Ovary (tissue), 9 donors: ENCODE measurements around the gene PRKCD. TPM values are rescaled to one million over a fixed set of nuclear protein-coding genes. Genes with fewer than 3 reads are reported as not detected.

ENCODE experiments used
- DNase-seq, 5 donors: peaks; one replicate each; pipeline ENCODE4 v3.0.0-alpha.2; 2019 to 2020
- H3K27ac ChIP-seq, 2 donors: fragments of 200-600 bp; one replicate each; pipeline versions ENCODE4 v1.5.1 to v1.8.0; 2019 to 2022
- H3K27me3 ChIP-seq: fragments of 200-600 bp; one replicate; pipeline ENCODE4 v1.8.0; 2022
- H3K36me3 ChIP-seq: fragments of 200-600 bp; sonication (generic); one replicate; pipeline ENCODE4 v1.5.1; 2019
- H3K4me1 ChIP-seq: one replicate; pipeline ENCODE4 v1.8.1; 2013; ENCODE audit warnings: mild to moderate bottlenecking, moderate library complexity; ENCODE audit not compliant: insufficient read depth
- H3K4me3 ChIP-seq: fragments of 200-600 bp; sonication (generic); one replicate; pipeline ENCODE4 v1.5.1; 2017
- H3K9me3 ChIP-seq, 2 donors: fragments of 200-600 bp in 1 of 2; sonication (generic) in 1 of 2; one replicate each; pipeline versions ENCODE4 v1.5.1 to v1.8.1; 2013 to 2019; ENCODE audit warnings: mild to moderate bottlenecking in 1 of 2, moderate library complexity in 1 of 2
- EP300 ChIP-seq: sonication (generic); formaldehyde crosslinking; IDR thresholded peaks from one replicate; pipeline ENCODE4 v1.6.1; 2017; ENCODE audit warnings: antibody characterized with exemption
- POLR2A ChIP-seq: fragments of 450-650 bp; IDR thresholded peaks from one replicate; pipeline ENCODE4 v1.6.1; 2017; ENCODE audit warnings: antibody characterized with exemption, mild to moderate bottlenecking, moderate library complexity
- WGBS, 3 donors: extraction: QIAGEN DNeasy Blood & Tissue Kit in 1 of 3; methylation state at CpG; one replicate each; pipeline versions ENCODE4 v1.1.5 to v1.1.7; 2013 to 2017; 5-methylcytosine and 5-hydroxymethylcytosine counted together
- intact Hi-C, 4 donors: fragments of 100-400 bp; cut with DNase I; formaldehyde crosslinking; loops; one replicate each; pipeline versions ENCODE4 v1.11.0 to v1.15.1; 2022 to 2023
- polyA plus RNA-seq, 2 donors: library from polyadenylated mRNA; stranded (reverse); fragments of 200-250 nt in 1 of 2; fragments of 350-450 nt in 1 of 2; fragmentation: Illumina TruSeq in 1 of 2; extraction: RNeasy Lipid Tissue Mini Kit (QIAGEN cat#74804) in 1 of 2; gene quantifications; one replicate each; pipeline ENCODE4 v1.2.3, GENCODE V29; 2013 to 2014
- total RNA-seq, 7 donors: library from RNA; depleted of rRNA in 2 of 7; stranded (reverse); fragments of >200 nt in 2 of 7; fragmentation: NEBNext Ultra II Directional in 3 of 7; extraction: Animal tissue kit (Norgen Biotek cat#: 25700) in 3 of 7; gene quantifications; one replicate each; pipeline versions ENCODE4 v1.1.0 to v1.2.4, GENCODE V29; 2016 to 2023
- TF ChIP-seq, protein P1 (sequence below), 3 donors: fragments of 450-650 bp in 2 of 3; fragments of 200-600 bp in 1 of 3; IDR thresholded peaks; one replicate each; pipeline versions ENCODE4 v1.5.1 to v1.8.0; 2016 to 2022; ENCODE audit warnings: antibody characterized with exemption in 3 of 3, mild to moderate bottlenecking in 1 of 3
- donor health status: DM: no; HTN: no; CAD: no; lungs with moderate emphysema.
- donor health status: DM: no; HTN: no; CAD: no.
- donor health status: Bipolar disorder and iron deficiency.
- donor health status: DM: yes; HTN: yes; CAD: no.
- donor health status: DM: no; HTN: no; CAD: no.
- donor health status: DM: yes; HTN: yes; CAD: no.

Gene PRKCD
- total and polyA plus RNA-seq, 9 donors: 6.6 to 22.2 (median 15.2) TPM

DNA sequence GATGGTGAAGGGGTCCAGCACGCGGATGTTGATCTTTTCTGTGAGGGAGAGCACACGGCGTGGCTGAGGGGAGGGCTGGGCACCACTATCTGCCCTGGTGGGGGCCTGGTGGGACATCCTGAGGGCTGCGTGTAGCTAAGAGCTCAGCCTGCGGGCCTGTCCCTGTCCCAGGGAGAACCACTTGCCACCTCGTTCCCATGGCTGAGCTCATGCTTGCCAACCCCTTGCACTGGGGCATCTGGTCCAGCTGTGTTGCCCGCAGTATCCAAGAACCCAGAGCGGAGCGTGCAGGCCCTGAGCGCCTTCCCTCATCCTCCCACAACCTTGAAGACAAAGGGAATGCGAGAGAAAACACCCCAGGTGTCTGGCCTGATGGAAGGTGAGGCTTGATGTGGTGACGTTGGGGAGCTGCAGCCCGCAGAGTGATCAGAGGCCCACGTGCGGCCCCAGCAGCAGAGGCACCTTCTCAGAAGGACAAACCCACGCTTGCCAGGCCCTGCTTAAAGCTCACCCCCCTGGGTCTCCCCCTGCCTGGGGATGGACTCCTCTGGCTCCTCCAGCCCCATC is 65.9 kb downstream of the PRKCD start:
- no peaks in the 10 kb centered on the region for H3K27me3 ChIP-seq
- WGBS, 3 donors: 90 to 94% (median 90%) methylated on average over 15 to 17 of the region's 17 CpGs
- intact Hi-C loops: no loop called here
- no peaks in the 10 kb centered on the region for H3K4me1 ChIP-seq
- no peak for DNase-seq
- no peak overlapping the region for H3K27ac ChIP-seq
- H3K4me3 ChIP-seq: no peak overlapping the region
- no peak for TF ChIP-seq EP300
- no peak for TF ChIP-seq POLR2A
- TF ChIP-seq, protein P1, sequence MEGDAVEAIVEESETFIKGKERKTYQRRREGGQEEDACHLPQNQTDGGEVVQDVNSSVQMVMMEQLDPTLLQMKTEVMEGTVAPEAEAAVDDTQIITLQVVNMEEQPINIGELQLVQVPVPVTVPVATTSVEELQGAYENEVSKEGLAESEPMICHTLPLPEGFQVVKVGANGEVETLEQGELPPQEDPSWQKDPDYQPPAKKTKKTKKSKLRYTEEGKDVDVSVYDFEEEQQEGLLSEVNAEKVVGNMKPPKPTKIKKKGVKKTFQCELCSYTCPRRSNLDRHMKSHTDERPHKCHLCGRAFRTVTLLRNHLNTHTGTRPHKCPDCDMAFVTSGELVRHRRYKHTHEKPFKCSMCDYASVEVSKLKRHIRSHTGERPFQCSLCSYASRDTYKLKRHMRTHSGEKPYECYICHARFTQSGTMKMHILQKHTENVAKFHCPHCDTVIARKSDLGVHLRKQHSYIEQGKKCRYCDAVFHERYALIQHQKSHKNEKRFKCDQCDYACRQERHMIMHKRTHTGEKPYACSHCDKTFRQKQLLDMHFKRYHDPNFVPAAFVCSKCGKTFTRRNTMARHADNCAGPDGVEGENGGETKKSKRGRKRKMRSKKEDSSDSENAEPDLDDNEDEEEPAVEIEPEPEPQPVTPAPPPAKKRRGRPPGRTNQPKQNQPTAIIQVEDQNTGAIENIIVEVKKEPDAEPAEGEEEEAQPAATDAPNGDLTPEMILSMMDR (IDR thresholded peaks at IDR 0.05): no peak
- no peaks in the 10 kb centered on the region for H3K9me3 ChIP-seq
- H3K36me3 ChIP-seq: no peaks in the 10 kb centered on the region

DNA sequence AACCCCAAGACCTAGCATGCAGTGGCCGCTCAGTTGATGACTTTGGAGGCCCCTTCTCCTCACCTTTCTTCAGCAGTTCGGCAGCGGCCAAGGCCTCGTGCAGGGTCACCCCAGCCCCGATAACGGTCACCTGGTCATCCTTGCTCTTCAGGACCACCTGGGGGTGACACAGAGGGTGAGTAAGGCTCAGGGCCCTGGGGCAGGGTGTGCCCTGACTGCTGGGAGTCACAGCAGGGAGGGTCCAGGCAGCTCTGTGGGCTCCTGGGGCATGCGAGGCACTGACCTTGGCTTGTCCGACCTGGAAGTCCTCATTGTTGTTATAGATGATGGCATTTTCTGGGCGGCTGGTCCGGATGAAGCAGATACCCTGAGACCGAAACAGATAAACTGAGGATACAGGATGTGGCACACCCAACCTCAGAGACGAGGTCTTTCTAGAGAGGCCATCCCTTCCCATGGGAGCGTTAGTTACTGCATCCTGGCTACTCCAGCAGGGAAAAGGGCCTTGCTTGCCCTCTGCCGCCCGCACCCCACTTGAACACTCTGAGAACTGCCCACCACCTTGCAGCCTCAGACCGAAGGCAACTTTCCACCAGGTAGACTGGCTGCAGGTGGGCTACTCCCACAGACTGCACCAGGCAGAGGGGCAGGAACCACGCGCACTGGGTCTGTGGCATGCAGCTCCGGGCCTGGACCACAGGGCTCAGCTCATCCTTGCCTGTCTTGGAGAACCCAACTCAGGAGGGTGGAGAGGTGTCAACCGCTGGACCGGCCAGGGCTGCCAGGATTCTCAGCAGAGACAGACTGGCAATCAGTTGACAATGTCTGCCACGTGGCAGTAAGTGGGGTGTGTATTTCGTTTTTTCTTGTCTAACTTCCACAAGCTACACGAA is 67.2 kb downstream of the PRKCD start:
- TF ChIP-seq EP300 (no peak), POLR2A (no peak)
- TF ChIP-seq, protein P1 (IDR thresholded peaks at IDR 0.05): no peak
- Histone ChIP-seq H3K4me1 (no peaks in the 10 kb centered on the region), H3K27me3 (no peaks in the 10 kb centered on the region), H3K4me3 (no peak overlapping the region), H3K9me3 (no peaks in the 10 kb centered on the region), H3K36me3 (no peaks in the 10 kb centered on the region), H3K27ac (no peak overlapping the region)
- intact Hi-C loops: no loop called here
- no peak for DNase-seq
- WGBS, 3 donors: 82 to 83% (median 83%) methylated on average over 24 of the region's 24 CpGs

DNA sequence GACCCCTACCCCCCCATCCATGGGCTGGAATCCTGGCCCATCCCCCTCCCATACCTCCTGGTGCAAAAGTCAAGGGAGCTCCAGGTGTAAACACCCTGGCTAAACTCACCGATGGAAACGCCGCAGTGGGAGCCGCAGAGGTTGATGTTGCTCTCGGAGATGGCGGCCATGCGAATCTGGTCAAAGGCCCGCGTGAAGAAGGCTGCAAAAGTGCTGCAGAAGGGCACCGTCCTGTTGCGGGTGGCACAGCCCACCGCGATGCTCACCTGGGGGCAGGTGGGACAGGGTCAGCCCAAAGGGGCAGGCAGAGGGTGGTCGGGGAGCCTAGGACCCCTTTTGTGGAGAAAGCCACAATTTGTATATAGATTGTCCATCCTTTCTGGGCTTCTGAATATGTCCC is 68.2 kb downstream of the PRKCD start:
- Histone ChIP-seq H3K27ac (no peak overlapping the region), H3K4me1 (no peaks in the 10 kb centered on the region), H3K27me3 (no peaks in the 10 kb centered on the region), H3K9me3 (no peaks in the 10 kb centered on the region), H3K36me3 (no peaks in the 10 kb centered on the region), H3K4me3 (no peak overlapping the region)
- intact Hi-C loops: no loop called here
- DNase-seq: no peak
- TF ChIP-seq EP300: no peak
- TF ChIP-seq, protein P1 (IDR thresholded peaks at IDR 0.05): no peak
- no peak for TF ChIP-seq POLR2A
- 93 to 97% (median 94%) methylated on average over 14 of the region's 14 CpGs for WGBS, 3 donors

DNA sequence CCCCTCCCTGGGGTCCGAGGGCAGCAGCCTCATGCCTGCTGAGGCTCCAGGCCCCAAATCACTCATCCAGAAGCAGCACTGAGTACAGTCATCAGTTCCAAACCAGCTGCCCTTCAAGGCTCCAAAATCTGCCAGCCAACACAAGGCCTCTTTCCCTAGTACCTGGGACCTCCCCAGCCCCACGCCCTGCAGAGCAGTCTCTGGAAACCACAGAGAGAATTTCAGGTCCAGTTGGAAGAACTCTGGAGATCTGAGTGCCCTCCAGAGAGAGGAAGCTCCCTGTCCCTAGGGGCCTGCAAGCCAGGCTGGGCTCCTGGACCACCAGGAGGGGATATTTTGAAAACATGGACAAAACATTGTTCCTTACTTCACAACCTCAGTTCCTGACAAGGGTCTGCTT is 68.6 kb downstream of the PRKCD start:
- TF ChIP-seq POLR2A (no peak), EP300 (no peak)
- TF ChIP-seq, protein P1 (IDR thresholded peaks at IDR 0.05): no peak
- H3K4me1 ChIP-seq: no peaks in the 10 kb centered on the region
- no peak for DNase-seq
- H3K4me3 ChIP-seq: no peak overlapping the region
- no peaks in the 10 kb centered on the region for H3K9me3 ChIP-seq
- no peaks in the 10 kb centered on the region for H3K36me3 ChIP-seq
- no peak overlapping the region for H3K27ac ChIP-seq
- no peaks in the 10 kb centered on the region for H3K27me3 ChIP-seq
- intact Hi-C loops: no loop called here
- WGBS, 3 donors: 93 to 97% (median 96%) methylated on average over 2 of the region's 2 CpGs
